Panc1 (cell line): ENCODE data around the gene CLMP. TPM values are rescaled to one million over a fixed set of nuclear protein-coding genes. Genes with fewer than 3 reads are reported as not detected.

Experiments
- ATAC-seq: fragments of 200-7000 bp; cut with Tn5 transposase; 2 replicates; pipeline ENCODE4 v1.9.1; 2020; ENCODE audit warnings: mild to moderate bottlenecking, moderate library complexity
- BruUV-seq: library from RNA; stranded (reverse); fragments of 400-500 nt; replicated peaks from 2 replicates; lab custom pipeline; 2021; lab: Mats Ljungman, UMichigan
- CTCF ChIA-PET: fragments of 300-600 bp; sonication (Branson Sonifier 250); formaldehyde crosslinking; loops from one replicate; lab custom pipeline; 2022; ENCODE audit warnings: antibody characterized with exemption; lab: Charles Lee
- POLR2A ChIA-PET: fragments of 300-600 bp; sonication (Branson Sonifier 250); formaldehyde crosslinking; loops from one replicate; lab custom pipeline; 2022; ENCODE audit warnings: antibody characterized with exemption; lab: Charles Lee
- DNase-seq: peaks from one replicate; pipeline ENCODE4 v3.0.0-alpha.2; 2010; ENCODE audit warnings: low read depth, low spot score
- H3K27ac ChIP-seq: 2 replicates; pipeline ENCODE4 v1.5.1; 2011; ENCODE audit warnings: mild to moderate bottlenecking, low read length, inconsistent platforms
- H3K27me3 ChIP-seq: fragments of 200-500 bp; sonication (Bioruptor generic); 2 replicates; pipeline ENCODE4 v1.6.0; 2014; ENCODE audit warnings: low read length, inconsistent platforms; ENCODE audit not compliant: control insufficient read depth, insufficient read depth
- H3K36me3 ChIP-seq: fragments of 200-500 bp; sonication (Bioruptor generic); 2 replicates; pipeline ENCODE4 v1.5.1; 2014; ENCODE audit warnings: inconsistent platforms, mild to moderate bottlenecking, low read length, moderate library complexity; ENCODE audit not compliant: control insufficient read depth, insufficient read depth
- H3K4me1 ChIP-seq: 2 replicates; pipeline ENCODE4 v1.5.1; 2011; ENCODE audit warnings: inconsistent platforms, mild to moderate bottlenecking, low read length, moderate library complexity; ENCODE audit not compliant: control insufficient read depth, insufficient read depth
- H3K4me3 ChIP-seq, 2 experiments: 2 replicates each; pipeline ENCODE4 v1.5.1; 2011 to 2012; ENCODE audit warnings: low read depth in 2 of 2, low read length in 2 of 2, mild to moderate bottlenecking in 2 of 2, inconsistent platforms in 1 of 2, moderate library complexity in 1 of 2
- H3K9me3 ChIP-seq: fragments of 200-500 bp; sonication (Bioruptor generic); 2 replicates; pipeline ENCODE4 v1.5.1; 2014; ENCODE audit warnings: low read depth, mild to moderate bottlenecking, inconsistent platforms, low read length, moderate library complexity; ENCODE audit not compliant: control insufficient read depth, insufficient read depth
- POLR2AphosphoS5 ChIP-seq: IDR thresholded peaks from 2 replicates; pipeline ENCODE4 v1.6.1; 2012; ENCODE audit warnings: mild to moderate bottlenecking, low read depth, low read length, moderate library complexity
- SIN3A ChIP-seq: IDR thresholded peaks from 2 replicates; pipeline ENCODE4 v1.6.1; 2012; ENCODE audit warnings: low read depth, mild to moderate bottlenecking, low read length, moderate library complexity, borderline replicate concordance; ENCODE audit not compliant: insufficient read depth
- TCF7L2 ChIP-seq: IDR thresholded peaks from 2 replicates; pipeline ENCODE4 v1.6.1; 2011; ENCODE audit warnings: mild to moderate bottlenecking, low read depth, low read length, inconsistent platforms
- in situ Hi-C: cut with HindIII; loops from 2 replicates; pipeline ENCODE4 v1.10.0; 2016; ENCODE audit warnings: low sequenced_read_pairs, low pct_unique_long_range_greater_than_20kb
- intact Hi-C: fragments of 100-400 bp; cut with micrococcal nuclease; formaldehyde crosslinking; loops from one replicate; pipeline ENCODE4 v1.10.0; 2022; ENCODE audit not compliant: unreplicated experiment
- total RNA-seq: library from RNA; stranded (reverse); gene quantifications from one replicate; pipeline ENCODE4 v1.2.1, GENCODE V29; 2021; ENCODE audit not compliant: unreplicated experiment
- TF ChIP-seq, protein P1 (sequence below): fragments of 450-650 bp; IDR thresholded peaks from 2 replicates; pipeline ENCODE4 v1.5.1; 2017; ENCODE audit warnings: mild to moderate bottlenecking
- TF ChIP-seq, protein P2 (sequence below), 2 experiments: IDR thresholded peaks; 2 replicates each; pipeline ENCODE4 v1.6.1; 2011 to 2012; ENCODE audit warnings: low read depth in 2 of 2, control low read depth in 1 of 2, low read length in 1 of 2, mild to moderate bottlenecking in 1 of 2, moderate library complexity in 1 of 2; ENCODE audit not compliant: insufficient read depth in 1 of 2

The CLMP gene
- total RNA-seq, 1 experiment from 2014 or later, result 1.5 TPM

GRCh38 chr11:123061403-123062157, 133.5 kb downstream of the CLMP start, which contains the start of gene HSPA8:
Gene HSPA8 (minus strand): TSS chr11:123062136. CDS start chr11:123061324, 812 bp downstream.
- ATAC-seq (peak; percentile 55), DNase-seq (no peak)
- Histone ChIP-seq H3K4me1 (peaks cover 35% of the 10 kb centered on the region), H3K9me3 (no peaks in the 10 kb centered on the region), H3K36me3 (peaks cover 54% of the 10 kb centered on the region), H3K27ac (peak within 1 kb of the TSS; percentile 100), H3K4me3 (peak within 1 kb of the TSS; percentile 95 to 98), H3K27me3 (no peaks in the 10 kb centered on the region)
- no TSS peak for BruUV-seq
- CTCF ChIA-PET, result interaction anchor here (0.6 to 1.1 kb wide), 3 partner anchors 7 to 198 kb away, joined by 3 to 8 read pairs (median 4); no protein-coding TSS in a partner anchor
- intact Hi-C loops (no loop called here), in situ Hi-C loops (no loop called here)
- POLR2A ChIA-PET, result interaction anchor here (0.6 to 0.7 kb wide), 3 partner anchors 70 to 917 kb away, joined by 7 to 16 read pairs (median 7); no protein-coding TSS in a partner anchor
- TF ChIP-seq SIN3A (peak; percentile 70; the same call in 1 of the 2 replicates), POLR2AphosphoS5 (peak; percentile 100), TCF7L2 (peak; percentile 77; the same call in 1 of the 2 replicates)
- TF ChIP-seq, protein P1, sequence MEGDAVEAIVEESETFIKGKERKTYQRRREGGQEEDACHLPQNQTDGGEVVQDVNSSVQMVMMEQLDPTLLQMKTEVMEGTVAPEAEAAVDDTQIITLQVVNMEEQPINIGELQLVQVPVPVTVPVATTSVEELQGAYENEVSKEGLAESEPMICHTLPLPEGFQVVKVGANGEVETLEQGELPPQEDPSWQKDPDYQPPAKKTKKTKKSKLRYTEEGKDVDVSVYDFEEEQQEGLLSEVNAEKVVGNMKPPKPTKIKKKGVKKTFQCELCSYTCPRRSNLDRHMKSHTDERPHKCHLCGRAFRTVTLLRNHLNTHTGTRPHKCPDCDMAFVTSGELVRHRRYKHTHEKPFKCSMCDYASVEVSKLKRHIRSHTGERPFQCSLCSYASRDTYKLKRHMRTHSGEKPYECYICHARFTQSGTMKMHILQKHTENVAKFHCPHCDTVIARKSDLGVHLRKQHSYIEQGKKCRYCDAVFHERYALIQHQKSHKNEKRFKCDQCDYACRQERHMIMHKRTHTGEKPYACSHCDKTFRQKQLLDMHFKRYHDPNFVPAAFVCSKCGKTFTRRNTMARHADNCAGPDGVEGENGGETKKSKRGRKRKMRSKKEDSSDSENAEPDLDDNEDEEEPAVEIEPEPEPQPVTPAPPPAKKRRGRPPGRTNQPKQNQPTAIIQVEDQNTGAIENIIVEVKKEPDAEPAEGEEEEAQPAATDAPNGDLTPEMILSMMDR, result no peak
- TF ChIP-seq, protein P2, sequence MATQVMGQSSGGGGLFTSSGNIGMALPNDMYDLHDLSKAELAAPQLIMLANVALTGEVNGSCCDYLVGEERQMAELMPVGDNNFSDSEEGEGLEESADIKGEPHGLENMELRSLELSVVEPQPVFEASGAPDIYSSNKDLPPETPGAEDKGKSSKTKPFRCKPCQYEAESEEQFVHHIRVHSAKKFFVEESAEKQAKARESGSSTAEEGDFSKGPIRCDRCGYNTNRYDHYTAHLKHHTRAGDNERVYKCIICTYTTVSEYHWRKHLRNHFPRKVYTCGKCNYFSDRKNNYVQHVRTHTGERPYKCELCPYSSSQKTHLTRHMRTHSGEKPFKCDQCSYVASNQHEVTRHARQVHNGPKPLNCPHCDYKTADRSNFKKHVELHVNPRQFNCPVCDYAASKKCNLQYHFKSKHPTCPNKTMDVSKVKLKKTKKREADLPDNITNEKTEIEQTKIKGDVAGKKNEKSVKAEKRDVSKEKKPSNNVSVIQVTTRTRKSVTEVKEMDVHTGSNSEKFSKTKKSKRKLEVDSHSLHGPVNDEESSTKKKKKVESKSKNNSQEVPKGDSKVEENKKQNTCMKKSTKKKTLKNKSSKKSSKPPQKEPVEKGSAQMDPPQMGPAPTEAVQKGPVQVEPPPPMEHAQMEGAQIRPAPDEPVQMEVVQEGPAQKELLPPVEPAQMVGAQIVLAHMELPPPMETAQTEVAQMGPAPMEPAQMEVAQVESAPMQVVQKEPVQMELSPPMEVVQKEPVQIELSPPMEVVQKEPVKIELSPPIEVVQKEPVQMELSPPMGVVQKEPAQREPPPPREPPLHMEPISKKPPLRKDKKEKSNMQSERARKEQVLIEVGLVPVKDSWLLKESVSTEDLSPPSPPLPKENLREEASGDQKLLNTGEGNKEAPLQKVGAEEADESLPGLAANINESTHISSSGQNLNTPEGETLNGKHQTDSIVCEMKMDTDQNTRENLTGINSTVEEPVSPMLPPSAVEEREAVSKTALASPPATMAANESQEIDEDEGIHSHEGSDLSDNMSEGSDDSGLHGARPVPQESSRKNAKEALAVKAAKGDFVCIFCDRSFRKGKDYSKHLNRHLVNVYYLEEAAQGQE (IDR thresholded peaks at IDR 0.05; ENCODE audit: insufficient read depth in 1 of 2, low read depth in 2 of 2, low read length in 1 of 2), result peak; percentile 14 to 36; a peak in 1 of 4 replicates

GRCh38 chr11:123060277-123061000, 134.6 kb downstream of the CLMP start:
- intact Hi-C loops, result no loop called here
- DNase-seq, result no peak
- in situ Hi-C loops, result no loop called here
- H3K9me3 ChIP-seq, result no peaks in the 10 kb centered on the region
- ChIA-PET CTCF (no interaction called here), POLR2A (no interaction called here)
- no TSS peak for BruUV-seq
- TF ChIP-seq SIN3A, result 0 out of 2 replicates have a peak, but pooled peaks have one; percentile 53
- TF ChIP-seq, protein P2 (IDR thresholded peaks at IDR 0.05; ENCODE audit: insufficient read depth in 1 of 2, low read depth in 2 of 2, low read length in 1 of 2), result no peak
- H3K27ac ChIP-seq, result peak overlapping the region; percentile 100
- peak overlapping the region; percentile 95 to 98 for H3K4me3 ChIP-seq
- H3K27me3 ChIP-seq, result no peaks in the 10 kb centered on the region
- peaks cover 35% of the 10 kb centered on the region for H3K4me1 ChIP-seq
- peaks cover 60% of the 10 kb centered on the region for H3K36me3 ChIP-seq
- ATAC-seq, result no peak
